Measurements from ENCODE around the gene NABP1. TPM values are rescaled to one million over a fixed set of nuclear protein-coding genes. Genes with fewer than 3 reads are reported as not detected.

NABP1 gene
- total and polyA plus RNA-seq, 4 donors, result 3.6 to 35.5 (median 18.4) TPM

DNA sequence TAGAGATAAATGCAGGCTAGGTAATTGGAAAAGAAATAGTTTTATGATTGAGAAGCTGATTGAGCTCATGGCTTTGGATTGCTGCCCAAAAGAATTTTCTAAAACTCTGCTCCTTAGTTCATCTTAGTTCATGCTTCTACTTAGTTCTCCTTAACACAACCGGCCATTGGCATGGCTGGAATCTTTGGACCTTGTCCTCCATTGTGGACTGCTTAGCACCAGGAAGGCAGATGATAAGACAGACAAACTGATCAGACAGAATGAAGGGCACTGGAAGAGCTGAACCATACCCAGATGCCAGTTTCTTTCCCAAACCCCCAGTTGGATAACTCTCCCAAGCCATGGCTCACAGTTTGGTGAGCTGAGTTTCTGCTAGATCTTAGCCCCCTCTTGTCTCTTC lies 36.3 kb upstream of the NABP1 start:
- Histone ChIP-seq H3K4me3 (ENCODE audit: low read depth in 1 of 3, low read length in 3 of 3) (no peak overlapping the region), H3K4me1 (ENCODE audit: control insufficient read depth in 4 of 4, insufficient read depth in 4 of 4, low read length in 3 of 4) (peaks cover 0 to 4% (median 1%) of the 10 kb centered on the region in 4 donors), H3K27ac (ENCODE audit: low read depth in 1 of 2, low read length in 2 of 2) (no peak overlapping the region), H3K36me3 (ENCODE audit: control insufficient read depth in 4 of 4, insufficient read depth in 3 of 4, low read depth in 1 of 4, low read length in 3 of 4) (no peaks in the 10 kb centered on the region), H3K27me3 (ENCODE audit: control insufficient read depth in 4 of 4, insufficient read depth in 4 of 4, low read length in 3 of 4) (no peaks in the 10 kb centered on the region), H3K9ac (ENCODE audit: low read depth in 1 of 2, low read length in 2 of 2) (no peak overlapping the region), H3K9me3 (ENCODE audit: control insufficient read depth in 4 of 4, low read length in 3 of 4) (no peaks in the 10 kb centered on the region)
- no peak for TF ChIP-seq GABPA (IDR thresholded peaks at IDR 0.05 in 1 of 2, conservative IDR thresholded peaks at IDR 0.05 in 1 of 2)
- TF ChIP-seq YY1 (IDR thresholded peaks at IDR 0.05), result no peak
- TF ChIP-seq EGR1 (IDR thresholded peaks at IDR 0.05; ENCODE audit: low read depth in 2 of 2), result no peak
- no peak for TF ChIP-seq HNF4A (conservative IDR thresholded peaks at IDR 0.05)
- TF ChIP-seq, protein P1, sequence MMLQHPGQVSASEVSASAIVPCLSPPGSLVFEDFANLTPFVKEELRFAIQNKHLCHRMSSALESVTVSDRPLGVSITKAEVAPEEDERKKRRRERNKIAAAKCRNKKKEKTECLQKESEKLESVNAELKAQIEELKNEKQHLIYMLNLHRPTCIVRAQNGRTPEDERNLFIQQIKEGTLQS (IDR thresholded peaks at IDR 0.05), result no peak
- no peak for TF ChIP-seq NR2F2 (IDR thresholded peaks at IDR 0.05)
- TF ChIP-seq JUND (IDR thresholded peaks at IDR 0.05), result no peak
- TF ChIP-seq, protein P2, sequence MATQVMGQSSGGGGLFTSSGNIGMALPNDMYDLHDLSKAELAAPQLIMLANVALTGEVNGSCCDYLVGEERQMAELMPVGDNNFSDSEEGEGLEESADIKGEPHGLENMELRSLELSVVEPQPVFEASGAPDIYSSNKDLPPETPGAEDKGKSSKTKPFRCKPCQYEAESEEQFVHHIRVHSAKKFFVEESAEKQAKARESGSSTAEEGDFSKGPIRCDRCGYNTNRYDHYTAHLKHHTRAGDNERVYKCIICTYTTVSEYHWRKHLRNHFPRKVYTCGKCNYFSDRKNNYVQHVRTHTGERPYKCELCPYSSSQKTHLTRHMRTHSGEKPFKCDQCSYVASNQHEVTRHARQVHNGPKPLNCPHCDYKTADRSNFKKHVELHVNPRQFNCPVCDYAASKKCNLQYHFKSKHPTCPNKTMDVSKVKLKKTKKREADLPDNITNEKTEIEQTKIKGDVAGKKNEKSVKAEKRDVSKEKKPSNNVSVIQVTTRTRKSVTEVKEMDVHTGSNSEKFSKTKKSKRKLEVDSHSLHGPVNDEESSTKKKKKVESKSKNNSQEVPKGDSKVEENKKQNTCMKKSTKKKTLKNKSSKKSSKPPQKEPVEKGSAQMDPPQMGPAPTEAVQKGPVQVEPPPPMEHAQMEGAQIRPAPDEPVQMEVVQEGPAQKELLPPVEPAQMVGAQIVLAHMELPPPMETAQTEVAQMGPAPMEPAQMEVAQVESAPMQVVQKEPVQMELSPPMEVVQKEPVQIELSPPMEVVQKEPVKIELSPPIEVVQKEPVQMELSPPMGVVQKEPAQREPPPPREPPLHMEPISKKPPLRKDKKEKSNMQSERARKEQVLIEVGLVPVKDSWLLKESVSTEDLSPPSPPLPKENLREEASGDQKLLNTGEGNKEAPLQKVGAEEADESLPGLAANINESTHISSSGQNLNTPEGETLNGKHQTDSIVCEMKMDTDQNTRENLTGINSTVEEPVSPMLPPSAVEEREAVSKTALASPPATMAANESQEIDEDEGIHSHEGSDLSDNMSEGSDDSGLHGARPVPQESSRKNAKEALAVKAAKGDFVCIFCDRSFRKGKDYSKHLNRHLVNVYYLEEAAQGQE (IDR thresholded peaks at IDR 0.05), result no peak
- no peak for TF ChIP-seq FOXA2 (IDR thresholded peaks at IDR 0.05)
- TF ChIP-seq, protein P3, sequence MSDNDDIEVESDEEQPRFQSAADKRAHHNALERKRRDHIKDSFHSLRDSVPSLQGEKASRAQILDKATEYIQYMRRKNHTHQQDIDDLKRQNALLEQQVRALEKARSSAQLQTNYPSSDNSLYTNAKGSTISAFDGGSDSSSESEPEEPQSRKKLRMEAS (IDR thresholded peaks at IDR 0.05), result no peak
- TF ChIP-seq FOXA1 (IDR thresholded peaks at IDR 0.05), result no peak
- no peak for TF ChIP-seq RAD21 (IDR thresholded peaks at IDR 0.05)
- no peak for TF ChIP-seq SP1 (IDR thresholded peaks at IDR 0.05)
- no peak for TF ChIP-seq HNF4G (IDR thresholded peaks at IDR 0.05)
- TF ChIP-seq, protein P4, sequence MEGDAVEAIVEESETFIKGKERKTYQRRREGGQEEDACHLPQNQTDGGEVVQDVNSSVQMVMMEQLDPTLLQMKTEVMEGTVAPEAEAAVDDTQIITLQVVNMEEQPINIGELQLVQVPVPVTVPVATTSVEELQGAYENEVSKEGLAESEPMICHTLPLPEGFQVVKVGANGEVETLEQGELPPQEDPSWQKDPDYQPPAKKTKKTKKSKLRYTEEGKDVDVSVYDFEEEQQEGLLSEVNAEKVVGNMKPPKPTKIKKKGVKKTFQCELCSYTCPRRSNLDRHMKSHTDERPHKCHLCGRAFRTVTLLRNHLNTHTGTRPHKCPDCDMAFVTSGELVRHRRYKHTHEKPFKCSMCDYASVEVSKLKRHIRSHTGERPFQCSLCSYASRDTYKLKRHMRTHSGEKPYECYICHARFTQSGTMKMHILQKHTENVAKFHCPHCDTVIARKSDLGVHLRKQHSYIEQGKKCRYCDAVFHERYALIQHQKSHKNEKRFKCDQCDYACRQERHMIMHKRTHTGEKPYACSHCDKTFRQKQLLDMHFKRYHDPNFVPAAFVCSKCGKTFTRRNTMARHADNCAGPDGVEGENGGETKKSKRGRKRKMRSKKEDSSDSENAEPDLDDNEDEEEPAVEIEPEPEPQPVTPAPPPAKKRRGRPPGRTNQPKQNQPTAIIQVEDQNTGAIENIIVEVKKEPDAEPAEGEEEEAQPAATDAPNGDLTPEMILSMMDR (IDR thresholded peaks at IDR 0.05; ENCODE audit: low read depth, low read length, missing input control), result no peak
- TF ChIP-seq, protein P5, sequence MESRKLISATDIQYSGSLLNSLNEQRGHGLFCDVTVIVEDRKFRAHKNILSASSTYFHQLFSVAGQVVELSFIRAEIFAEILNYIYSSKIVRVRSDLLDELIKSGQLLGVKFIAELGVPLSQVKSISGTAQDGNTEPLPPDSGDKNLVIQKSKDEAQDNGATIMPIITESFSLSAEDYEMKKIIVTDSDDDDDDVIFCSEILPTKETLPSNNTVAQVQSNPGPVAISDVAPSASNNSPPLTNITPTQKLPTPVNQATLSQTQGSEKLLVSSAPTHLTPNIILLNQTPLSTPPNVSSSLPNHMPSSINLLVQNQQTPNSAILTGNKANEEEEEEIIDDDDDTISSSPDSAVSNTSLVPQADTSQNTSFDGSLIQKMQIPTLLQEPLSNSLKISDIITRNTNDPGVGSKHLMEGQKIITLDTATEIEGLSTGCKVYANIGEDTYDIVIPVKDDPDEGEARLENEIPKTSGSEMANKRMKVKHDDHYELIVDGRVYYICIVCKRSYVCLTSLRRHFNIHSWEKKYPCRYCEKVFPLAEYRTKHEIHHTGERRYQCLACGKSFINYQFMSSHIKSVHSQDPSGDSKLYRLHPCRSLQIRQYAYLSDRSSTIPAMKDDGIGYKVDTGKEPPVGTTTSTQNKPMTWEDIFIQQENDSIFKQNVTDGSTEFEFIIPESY (IDR thresholded peaks at IDR 0.05), result no peak
- no peak for TF ChIP-seq TAF1 (conservative IDR thresholded peaks at IDR 0.05)
- TF ChIP-seq RXRA (IDR thresholded peaks at IDR 0.05), result no peak
- no peak for DNase-seq (ENCODE audit: low spot score)
- WGBS, result 85% methylated on average over 1 of the region's 1 CpG
